Measurements from ENCODE around the gene RAB3A. TPM values are rescaled to one million over a fixed set of nuclear protein-coding genes. Genes with fewer than 3 reads are reported as not detected.

Gene RAB3A
- total and polyA plus RNA-seq, 9 of the 15 experiments (the other 6 are each of a cell fraction or from before 2014, with no cell fraction given): 0.17 to 5.1 (median 0.90) TPM; not detected in 1

- TF ChIP-seq USF2 (CRISPR knock-in tag; IDR thresholded peaks at IDR 0.05) (no peak), LEF1 (IDR thresholded peaks at IDR 0.05) (no peak), MED1 (CRISPR knock-in tag; IDR thresholded peaks at IDR 0.05; ENCODE audit: borderline replicate concordance) (no peak), HDAC6 (IDR thresholded peaks at IDR 0.05; ENCODE audit: low read depth, low read length) (no peak), SAP30 (IDR thresholded peaks at IDR 0.05; ENCODE audit: borderline replicate concordance, insufficient read depth, low read depth, low read length, poor library complexity, severe bottlenecking) (no peak), CCNT2 (IDR thresholded peaks at IDR 0.05; ENCODE audit: borderline replicate concordance, extremely low read depth, insufficient read length, low read depth, low read length) (no peak), ZNF124 (CRISPR knock-in tag; IDR thresholded peaks at IDR 0.05) (no peak), KDM1A (IDR thresholded peaks at IDR 0.05) (0 out of 4 replicates have a peak, but pooled peaks of 1 of the 2 experiments have one; percentile 5), DEAF1 (CRISPR knock-in tag; IDR thresholded peaks at IDR 0.05) (no peak), HNRNPK (IDR thresholded peaks at IDR 0.05; ENCODE audit: low read depth, low read length, poor library complexity, severe bottlenecking) (no peak), BRD9 (IDR thresholded peaks at IDR 0.05; ENCODE audit: low read depth, partially characterized antibody) (no peak), PYGO2 (tag; IDR thresholded peaks at IDR 0.05) (no peak), CUX1 (CRISPR knock-in tag; IDR thresholded peaks at IDR 0.05) (no peak), RBM25 (IDR thresholded peaks at IDR 0.05; ENCODE audit: low read depth, low read length, severe bottlenecking) (peak; percentile 29), RBM22 (IDR thresholded peaks at IDR 0.05; ENCODE audit: low read depth, low read length, poor library complexity, severe bottlenecking) (no peak), ZNF639 (CRISPR knock-in tag; conservative IDR thresholded peaks at IDR 0.05 in 1 of 2, IDR thresholded peaks at IDR 0.05 in 1 of 2) (no peak)
Observed at GRCh38 chr19:18229915-18230314, 26.1 kb upstream of the RAB3A start (continued).
